HG03354 (cell line): Measurements from ENCODE around the gene TMEM229B.

ENCODE experiments used
- ATAC-seq: cut with Tn5 transposase; IDR thresholded peaks from one replicate; pipeline ENCODE4 v1.9.1; 2021; ENCODE audit warnings: mild to moderate bottlenecking; ENCODE audit not compliant: unreplicated experiment, poor library complexity, severe bottlenecking

TMEM229B gene

DNA sequence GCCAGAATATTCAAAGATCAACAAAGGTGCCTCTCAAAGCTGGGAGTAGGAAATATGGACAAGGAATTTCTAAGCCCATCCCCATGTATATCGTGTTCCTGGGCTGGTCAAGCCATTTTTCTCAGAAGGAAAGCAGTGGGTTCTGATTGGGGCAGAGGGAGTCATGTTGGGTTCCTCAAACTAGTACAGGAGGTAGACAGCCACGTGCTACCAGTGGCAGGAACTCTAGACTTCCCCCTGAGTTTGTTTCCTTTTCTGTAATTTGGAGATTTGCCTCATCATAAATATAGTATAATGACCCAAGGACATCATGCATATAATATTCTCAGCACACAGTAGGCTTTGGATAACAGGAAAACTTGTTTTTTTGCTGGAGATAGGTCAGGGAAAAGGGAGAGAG lies 28.2 kb upstream of the TMEM229B start:
- ATAC-seq = no peak

DNA sequence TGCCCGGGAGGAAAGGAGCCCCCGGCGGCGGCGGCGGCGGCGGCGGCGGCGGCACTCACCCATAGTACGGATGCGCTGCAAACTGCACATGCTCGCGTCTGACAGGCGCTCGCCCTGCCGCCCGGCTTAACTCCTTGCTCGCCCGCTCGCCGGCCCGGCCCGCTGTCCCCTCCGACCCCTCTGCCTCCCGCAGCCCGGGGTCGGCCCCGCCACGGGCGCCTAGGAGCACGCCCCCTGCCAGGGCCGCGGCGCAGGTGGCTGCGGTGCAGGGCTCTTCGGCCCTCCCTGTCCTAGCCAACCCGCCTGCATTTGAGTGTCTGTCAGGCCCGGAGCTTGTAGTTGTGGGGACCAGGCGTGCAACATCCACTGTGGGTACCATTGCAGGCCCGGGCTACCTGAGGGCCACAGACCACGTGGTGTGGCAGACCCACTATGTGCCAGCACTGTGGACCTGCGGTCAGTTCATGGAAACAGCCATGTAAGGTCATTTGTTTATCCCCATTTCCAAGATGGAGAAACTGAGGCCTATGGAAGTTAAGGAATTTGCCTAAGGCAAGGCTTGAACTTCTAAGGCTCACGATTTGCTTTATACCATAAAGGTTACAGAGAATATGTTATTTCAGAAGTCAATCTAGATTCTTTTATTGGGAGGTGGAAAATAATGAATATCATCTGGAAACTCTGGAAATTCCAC lies 27.0 kb upstream of the TMEM229B start:
- ATAC-seq = peak; percentile 45

GRCh38 chr14:67514650-67515385 lies 26.3 kb upstream of the TMEM229B start:
- ATAC-seq = peak; percentile 54

DNA sequence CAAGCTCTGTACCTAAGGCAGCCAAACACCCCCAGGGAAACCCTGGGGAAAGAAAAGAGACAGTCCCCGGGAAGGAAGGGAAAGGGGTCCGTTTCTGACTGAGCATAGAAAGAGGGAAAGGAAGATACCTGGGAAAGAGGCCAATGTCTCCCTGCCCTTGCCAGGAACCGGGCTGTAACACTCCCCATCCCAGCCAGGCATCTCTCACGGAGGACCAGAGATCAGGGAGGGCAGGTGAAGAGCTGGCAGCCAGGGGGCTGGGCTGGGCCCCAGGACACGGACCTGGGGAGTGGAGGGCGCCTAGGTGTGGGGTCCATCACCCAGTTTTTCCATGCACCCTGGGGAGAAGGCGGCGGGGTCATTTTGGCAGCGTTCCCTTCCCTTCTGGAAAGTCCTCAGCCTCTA lies 25.7 kb upstream of the TMEM229B start:
- ATAC-seq = no peak

- no peak for ATAC-seq
These were observed 25.1 kb upstream of the TMEM229B start for GRCh38 chr14:67513631-67514108.

GRCh38 chr14:67512463-67513310 lies 24.2 kb upstream of the TMEM229B start:
- no peak for ATAC-seq

- ATAC-seq = no peak
These were observed 22.3 kb upstream of the TMEM229B start for GRCh38 chr14:67510836-67511235.

DNA sequence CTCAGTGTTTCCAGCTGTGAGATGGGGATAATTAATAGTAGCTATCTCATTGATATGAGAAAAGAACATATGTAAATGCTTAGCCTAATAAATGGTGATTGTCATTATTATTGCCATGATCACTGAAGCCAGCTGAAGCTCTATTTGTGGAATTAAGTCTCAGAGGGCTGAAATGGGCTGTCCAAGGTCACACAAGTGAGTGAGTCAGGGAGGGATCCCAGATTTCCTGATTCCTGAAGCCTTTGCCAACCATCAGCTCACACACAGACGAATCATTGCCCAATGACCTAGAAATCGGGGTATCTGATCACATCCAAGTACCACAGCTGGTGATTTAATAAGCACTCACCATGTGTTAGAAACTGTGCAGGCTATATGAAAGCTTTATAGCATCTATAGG lies 21.6 kb upstream of the TMEM229B start:
- no peak for ATAC-seq

GRCh38 chr14:67508956-67509355 lies 20.4 kb upstream of the TMEM229B start:
- no peak for ATAC-seq

GRCh38 chr14:67505254-67505653 lies 16.7 kb upstream of the TMEM229B start:
- ATAC-seq = no peak

- ATAC-seq = no peak
These were observed 14.8 kb upstream of the TMEM229B start for GRCh38 chr14:67503331-67503730.

DNA sequence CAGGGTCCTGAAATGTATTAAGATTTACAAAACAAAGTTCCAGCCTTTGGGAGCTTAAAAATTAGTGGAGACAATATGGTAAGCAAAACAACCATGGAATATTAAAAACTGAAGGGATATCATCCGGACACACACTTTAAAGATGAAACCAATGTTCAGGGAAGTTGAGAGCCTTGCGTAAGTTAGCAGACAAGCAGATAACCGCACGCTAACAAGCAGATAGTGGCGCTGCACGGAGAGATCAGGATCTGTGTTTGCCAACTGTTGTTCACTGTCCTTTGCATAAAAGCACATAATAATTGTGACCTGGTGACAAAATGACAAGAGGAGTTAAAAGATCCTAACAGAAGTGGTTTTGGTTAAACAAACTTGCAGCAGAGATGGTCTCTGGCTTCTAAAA lies 14.3 kb upstream of the TMEM229B start:
- ATAC-seq = no peak

GRCh38 chr14:67501670-67502069 lies 13.1 kb upstream of the TMEM229B start:
- ATAC-seq = no peak

DNA sequence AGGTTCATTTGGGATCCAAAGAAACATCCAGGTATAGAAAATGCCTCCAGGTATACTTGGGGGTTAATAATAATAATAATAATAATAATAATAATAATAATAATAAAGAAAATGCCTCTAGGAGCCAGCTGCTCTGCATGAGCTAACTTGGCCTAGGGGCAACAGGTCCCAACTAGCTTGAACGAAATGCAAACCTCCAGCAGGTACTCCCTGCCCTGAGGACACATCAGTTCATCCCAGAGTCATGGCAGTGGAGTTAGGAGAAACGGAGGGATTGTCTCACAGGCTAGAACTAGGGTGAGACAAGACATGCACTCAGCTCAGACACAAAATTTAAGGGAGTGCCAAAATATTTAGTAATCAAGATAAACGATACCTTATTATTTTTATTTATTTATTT lies 12.5 kb upstream of the TMEM229B start:
- ATAC-seq = no peak

GRCh38 chr14:67497716-67498115 lies 9.2 kb upstream of the TMEM229B start:
- ATAC-seq = no peak

DNA sequence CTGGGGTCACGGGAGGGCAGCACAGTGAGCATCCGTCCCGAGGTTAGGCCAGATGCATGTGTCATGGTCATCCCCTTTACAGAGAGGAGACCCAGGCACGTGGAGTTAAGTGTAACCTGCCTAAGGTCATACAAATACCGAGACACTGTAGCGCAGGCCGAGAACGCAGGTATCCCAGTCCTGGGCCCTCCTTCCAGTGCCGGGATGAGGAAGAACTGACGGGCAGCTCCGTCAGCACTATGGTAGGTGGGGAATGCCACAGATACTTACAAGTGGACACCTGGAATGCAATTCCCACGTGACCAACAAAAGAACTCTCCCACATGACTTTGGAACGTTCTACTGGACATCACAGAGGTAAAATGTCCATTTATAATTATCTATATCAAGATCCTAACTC lies 8.7 kb upstream of the TMEM229B start:
- ATAC-seq = no peak

DNA sequence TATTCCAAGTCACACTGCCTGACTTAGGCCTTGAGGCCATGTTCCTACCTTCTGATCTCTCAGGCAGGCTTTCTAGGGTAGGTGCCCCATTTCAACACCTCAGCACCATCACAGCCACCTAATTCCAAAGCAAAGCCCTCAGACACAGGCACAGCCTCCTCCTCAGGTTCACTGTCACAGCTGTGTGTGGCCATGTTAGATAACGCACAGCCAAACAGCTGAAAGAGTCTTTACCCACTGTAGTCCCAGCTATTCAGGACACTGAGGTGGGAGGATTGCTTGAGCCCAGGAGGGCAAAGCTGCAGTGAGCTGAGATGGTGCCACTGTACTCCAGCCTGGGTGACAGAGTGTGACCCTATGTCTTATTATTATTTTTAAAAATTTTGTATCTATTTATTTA lies 7.3 kb upstream of the TMEM229B start:
- no peak for ATAC-seq

DNA sequence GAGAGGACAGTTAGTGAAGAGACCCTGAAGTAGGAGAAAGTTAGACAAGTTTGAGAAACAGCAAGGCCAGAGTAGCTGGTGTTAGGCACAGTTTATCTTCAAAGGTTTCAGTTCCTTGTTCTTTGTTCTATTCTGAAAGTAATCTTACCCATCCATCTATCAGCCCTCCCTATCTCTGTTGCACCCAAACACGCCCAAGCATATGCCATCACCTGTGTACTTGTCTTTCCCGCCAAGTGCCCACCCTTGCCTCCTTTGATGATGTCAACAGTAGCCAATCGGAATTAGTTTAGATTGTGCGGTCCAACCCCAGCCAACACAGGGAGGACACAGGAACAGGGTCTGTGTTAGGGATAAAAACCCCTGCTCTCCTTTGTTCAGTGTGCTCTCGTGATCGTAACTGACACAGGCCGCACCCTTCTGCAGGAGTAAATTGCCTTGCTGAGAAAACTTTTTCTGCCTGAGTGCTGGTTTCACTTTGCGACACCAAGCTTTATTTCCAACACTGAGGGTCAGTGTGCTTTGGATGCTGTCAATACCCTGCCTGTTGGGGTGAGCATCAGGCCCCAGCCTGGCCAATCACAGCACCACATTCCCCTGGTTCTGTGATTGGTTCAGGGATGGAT lies 4.7 kb upstream of the TMEM229B start:
- no peak for ATAC-seq

DNA sequence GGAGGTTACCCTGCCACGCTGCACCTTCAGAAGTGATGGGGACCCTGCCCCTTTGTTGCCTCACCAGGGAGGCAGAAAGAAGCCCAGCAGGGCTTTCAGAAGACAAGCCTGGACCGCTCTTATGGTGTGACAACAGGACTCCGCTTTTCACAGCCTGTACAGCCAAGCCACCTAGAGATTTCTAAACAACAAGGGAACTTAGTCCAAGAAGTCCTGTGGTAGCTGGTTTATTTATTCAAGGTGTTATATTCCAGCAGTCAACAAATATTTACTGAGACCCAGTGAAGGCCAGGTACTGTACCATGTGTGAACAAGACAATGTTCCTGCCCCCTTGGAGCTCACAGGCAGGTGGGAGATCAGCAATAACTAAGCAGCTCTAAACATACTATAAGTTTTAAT lies 4.0 kb upstream of the TMEM229B start:
- no peak for ATAC-seq
